Measurements from ENCODE around the gene PRLR. TPM values are rescaled to one million over a fixed set of nuclear protein-coding genes. Genes with fewer than 3 reads are reported as not detected.

PRLR gene
- total RNA-seq, 2 experiments from 2014 or later, result 0.02 TPM; not detected in 1

DNA sequence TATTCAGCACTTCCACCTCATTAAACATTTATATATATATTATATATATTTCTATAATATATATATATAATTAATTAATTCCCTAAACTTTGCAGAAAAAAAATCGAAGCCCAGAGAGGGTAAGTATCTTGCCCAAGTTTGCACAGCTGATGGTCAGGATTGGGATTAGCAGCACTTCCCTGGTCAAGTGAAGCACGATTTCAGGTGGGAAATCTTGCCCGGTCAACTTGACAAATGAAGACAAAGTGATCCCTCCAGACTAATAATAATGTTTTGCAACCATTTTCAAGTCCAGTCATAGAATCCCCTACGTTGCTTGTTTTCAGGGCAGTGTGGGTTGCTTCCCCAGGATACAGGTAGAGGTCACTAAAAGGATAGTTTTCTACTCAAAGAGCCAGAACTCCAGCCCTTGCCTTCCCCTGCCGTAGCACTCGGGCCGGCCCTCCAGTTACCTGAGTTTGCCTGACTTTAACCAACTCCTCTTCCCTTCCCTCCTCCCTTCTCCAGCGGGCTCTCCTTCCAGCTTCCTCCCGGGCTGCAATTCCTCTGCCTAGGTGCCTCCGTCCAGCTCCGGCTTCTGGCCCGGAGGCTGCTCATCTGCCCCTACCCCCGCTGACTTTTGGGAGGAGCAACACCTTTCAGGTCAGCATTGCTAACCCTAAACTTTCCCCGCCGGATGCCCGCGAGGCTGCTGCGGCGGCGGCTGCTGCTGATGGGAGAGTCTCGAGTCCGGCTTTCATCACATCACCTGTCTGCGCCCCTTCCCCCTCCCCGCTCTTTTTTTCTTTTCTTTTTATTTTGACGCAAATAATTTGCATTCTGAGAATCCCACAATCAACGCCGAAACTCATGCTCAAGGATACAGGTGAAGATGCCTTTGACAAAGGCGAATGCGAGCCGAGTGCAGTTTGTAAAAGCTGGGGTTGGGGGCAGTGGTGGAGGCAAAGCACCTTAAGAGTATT lies 930 bp downstream of the PRLR start:
- DNase-seq (peak; percentile 32), ATAC-seq (no peak)
- H3K36me3 Mint-ChIP-seq (ENCODE audit: low read depth), result no peaks in the 10 kb centered on the region
- CTCF ChIA-PET, result interaction anchor here (0.6 kb wide), 1 partner anchor 230 kb away, joined by 3 read pairs; no protein-coding TSS in a partner anchor
- POLR2A ChIA-PET, result no interaction called here
- intact Hi-C loops (cut with DNase I, micrococcal nuclease), result loop anchor here (1.0 kb wide), 1 partner anchor 697 kb away; no protein-coding TSS in a partner anchor
- H3K27me3 Mint-ChIP-seq, result peaks cover 53% of the 10 kb centered on the region
- H3K4me3 Mint-ChIP-seq, result peak overlapping the region; percentile 54
- H3K9me3 Mint-ChIP-seq (ENCODE audit: low read depth), result no peaks in the 10 kb centered on the region
- peaks cover 6% of the 10 kb centered on the region for H3K4me1 Mint-ChIP-seq
- H3K27ac Mint-ChIP-seq, result no peak overlapping the region

DNA sequence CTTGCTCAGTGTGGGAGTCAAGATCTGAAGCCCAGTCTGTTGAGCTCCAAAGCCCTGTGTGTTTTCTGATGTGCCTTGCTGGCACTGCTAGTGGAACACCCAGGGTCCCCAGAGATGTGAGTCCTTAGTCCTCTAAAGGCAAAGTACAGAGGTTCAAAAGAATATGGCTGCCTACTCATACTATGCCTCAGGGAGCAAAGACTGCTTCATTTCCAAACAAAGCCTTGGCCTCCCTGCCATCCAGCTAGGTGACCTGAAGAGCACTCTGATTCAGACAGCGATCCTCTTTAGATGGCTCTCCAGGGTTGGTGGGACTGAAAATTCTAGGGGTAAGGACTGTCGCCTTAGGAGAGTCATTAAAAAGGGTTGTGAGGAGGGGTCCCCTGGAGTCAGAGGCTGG lies 2.0 kb downstream of the PRLR start:
- DNase-seq (no peak), ATAC-seq (no peak)
- ChIA-PET CTCF (no interaction called here), POLR2A (no interaction called here)
- H3K27ac Mint-ChIP-seq, result no peak overlapping the region
- no peaks in the 10 kb centered on the region for H3K36me3 Mint-ChIP-seq (ENCODE audit: low read depth)
- peaks cover 61% of the 10 kb centered on the region for H3K27me3 Mint-ChIP-seq
- intact Hi-C loops (cut with DNase I, micrococcal nuclease), result no loop called here
- H3K4me3 Mint-ChIP-seq, result no peak overlapping the region
- peaks cover 6% of the 10 kb centered on the region for H3K4me1 Mint-ChIP-seq
- no peaks in the 10 kb centered on the region for H3K9me3 Mint-ChIP-seq (ENCODE audit: low read depth)

DNA sequence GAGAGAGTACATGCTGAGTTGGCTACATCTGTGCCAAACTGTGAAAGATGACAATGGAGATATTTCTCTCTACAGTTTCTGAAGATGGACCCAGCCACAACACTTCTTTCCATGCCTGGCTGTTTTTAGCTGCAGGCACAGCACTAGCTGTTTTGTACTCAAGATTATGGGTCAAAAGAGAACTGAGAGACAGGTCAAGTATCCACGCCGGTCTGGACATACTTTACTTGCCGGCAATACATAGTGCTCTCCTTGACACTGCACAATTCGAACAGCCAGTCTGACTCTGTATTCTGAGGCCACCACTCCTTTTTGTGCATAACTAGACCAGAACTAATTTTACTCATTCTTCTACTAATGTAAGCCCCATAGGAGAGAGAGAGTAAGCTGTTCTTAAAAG lies 2.6 kb downstream of the PRLR start:
- no peaks in the 10 kb centered on the region for H3K36me3 Mint-ChIP-seq (ENCODE audit: low read depth)
- ChIA-PET POLR2A (interaction anchor here (0.6 kb wide), 1 partner anchor 376 kb away, joined by 6 read pairs; no protein-coding TSS in a partner anchor), CTCF (interaction anchor here (0.6 kb wide), 1 partner anchor 42 kb away, joined by 3 read pairs; no protein-coding TSS in a partner anchor)
- no peak overlapping the region for H3K4me3 Mint-ChIP-seq
- intact Hi-C loops (cut with DNase I, micrococcal nuclease), result no loop called here
- ATAC-seq (no peak), DNase-seq (no peak)
- H3K27ac Mint-ChIP-seq, result no peak overlapping the region
- peaks cover 6% of the 10 kb centered on the region for H3K4me1 Mint-ChIP-seq
- no peaks in the 10 kb centered on the region for H3K9me3 Mint-ChIP-seq (ENCODE audit: low read depth)
- H3K27me3 Mint-ChIP-seq, result peaks cover 60% of the 10 kb centered on the region

DNA sequence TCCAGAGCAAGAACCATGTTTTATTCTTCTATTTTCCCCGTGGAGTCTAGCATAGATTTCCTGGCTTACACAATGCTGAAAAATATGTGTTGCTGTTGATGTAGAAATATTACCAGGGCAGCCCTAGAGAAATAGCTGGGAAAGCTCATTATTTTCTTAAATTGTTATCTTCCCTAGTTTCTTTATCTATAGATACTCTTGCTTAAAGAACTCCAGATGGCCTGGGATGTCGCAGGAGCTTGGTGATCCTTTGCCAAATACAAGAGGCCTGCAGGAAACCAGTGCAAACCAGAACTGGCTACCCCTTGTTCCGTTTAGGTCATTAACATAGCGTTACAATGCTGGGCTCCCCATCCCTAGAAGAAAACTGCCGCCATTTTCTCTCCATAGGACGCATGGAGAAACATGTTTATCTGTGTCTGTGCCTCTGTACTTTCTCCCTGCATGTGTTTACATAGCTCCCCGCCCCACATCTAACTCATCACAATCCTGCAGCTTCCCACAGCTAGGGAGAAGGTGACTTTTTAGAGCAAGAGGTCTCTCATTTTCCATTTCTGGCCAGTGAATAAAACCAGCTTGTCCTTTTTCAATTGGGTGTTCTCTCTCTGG lies 6.4 kb downstream of the PRLR start:
- no peak overlapping the region for H3K27ac Mint-ChIP-seq
- H3K4me1 Mint-ChIP-seq, result no peaks in the 10 kb centered on the region
- no peaks in the 10 kb centered on the region for H3K36me3 Mint-ChIP-seq (ENCODE audit: low read depth)
- DNase-seq (no peak), ATAC-seq (no peak)
- H3K27me3 Mint-ChIP-seq, result peaks cover 39% of the 10 kb centered on the region
- CTCF ChIA-PET, result interaction anchor here (1.8 kb wide), 1 partner anchor 11 kb away, joined by 7 read pairs; no protein-coding TSS in a partner anchor
- no peak overlapping the region for H3K4me3 Mint-ChIP-seq
- H3K9me3 Mint-ChIP-seq (ENCODE audit: low read depth), result no peaks in the 10 kb centered on the region
- POLR2A ChIA-PET, result no interaction called here
- intact Hi-C loops (cut with DNase I, micrococcal nuclease), result no loop called here

DNA sequence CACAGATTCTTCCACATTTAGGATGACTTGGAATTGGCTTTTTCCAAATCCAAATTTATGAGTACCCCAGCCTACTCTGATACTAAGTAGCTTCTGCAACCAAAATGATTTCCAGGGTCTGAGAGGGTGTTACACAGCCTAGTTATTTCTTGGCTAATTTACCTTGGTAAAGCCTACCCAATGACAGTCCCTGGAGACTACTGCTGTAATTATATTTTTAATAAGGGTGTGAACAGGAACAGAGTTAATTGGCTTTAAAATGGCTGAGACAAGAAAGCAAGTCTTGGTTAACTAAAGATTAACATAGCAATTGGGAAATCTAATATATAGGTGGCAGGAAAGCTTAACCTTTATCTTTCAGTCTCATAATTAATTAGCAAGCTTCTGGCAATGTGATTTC lies 9.3 kb downstream of the PRLR start:
- DNase-seq (no peak), ATAC-seq (no peak)
- intact Hi-C loops (cut with DNase I, micrococcal nuclease), result no loop called here
- Mint-ChIP-seq H3K36me3 (ENCODE audit: low read depth) (no peaks in the 10 kb centered on the region), H3K9me3 (ENCODE audit: low read depth) (no peaks in the 10 kb centered on the region), H3K27ac (no peak overlapping the region), H3K27me3 (peaks cover 27% of the 10 kb centered on the region), H3K4me3 (no peak overlapping the region), H3K4me1 (no peaks in the 10 kb centered on the region)
- POLR2A ChIA-PET, result no interaction called here
- CTCF ChIA-PET, result interaction anchor here (0.6 kb wide), 1 partner anchor 155 kb away, joined by 3 read pairs; no protein-coding TSS in a partner anchor

DNA sequence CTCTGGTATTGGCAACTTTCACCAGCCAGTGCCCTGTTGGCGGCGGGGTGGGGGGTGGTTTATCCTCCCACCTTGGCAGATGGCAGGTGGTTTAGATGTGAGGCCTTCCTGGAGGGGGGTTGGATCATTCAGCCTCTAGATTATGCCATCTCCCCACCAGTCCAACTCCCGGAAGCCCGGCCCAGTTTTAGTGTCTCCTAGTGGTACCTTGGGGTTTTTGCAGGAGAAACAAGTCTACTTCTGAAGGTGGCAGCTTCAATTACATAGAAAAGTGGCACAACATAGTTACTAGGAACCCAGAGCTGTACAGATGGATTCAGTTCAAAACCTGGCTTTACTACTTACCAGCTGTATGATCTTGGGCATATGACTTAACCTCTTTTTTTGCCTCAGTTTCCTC lies 11.3 kb downstream of the PRLR start:
- Mint-ChIP-seq H3K9me3 (ENCODE audit: low read depth) (no peaks in the 10 kb centered on the region), H3K4me1 (no peaks in the 10 kb centered on the region), H3K36me3 (ENCODE audit: low read depth) (no peaks in the 10 kb centered on the region), H3K27ac (no peak overlapping the region), H3K4me3 (no peak overlapping the region), H3K27me3 (peaks cover 16% of the 10 kb centered on the region)
- CTCF ChIA-PET, result no interaction called here
- intact Hi-C loops (cut with DNase I, micrococcal nuclease), result no loop called here
- POLR2A ChIA-PET, result no interaction called here
- ATAC-seq (no peak), DNase-seq (no peak)

DNA sequence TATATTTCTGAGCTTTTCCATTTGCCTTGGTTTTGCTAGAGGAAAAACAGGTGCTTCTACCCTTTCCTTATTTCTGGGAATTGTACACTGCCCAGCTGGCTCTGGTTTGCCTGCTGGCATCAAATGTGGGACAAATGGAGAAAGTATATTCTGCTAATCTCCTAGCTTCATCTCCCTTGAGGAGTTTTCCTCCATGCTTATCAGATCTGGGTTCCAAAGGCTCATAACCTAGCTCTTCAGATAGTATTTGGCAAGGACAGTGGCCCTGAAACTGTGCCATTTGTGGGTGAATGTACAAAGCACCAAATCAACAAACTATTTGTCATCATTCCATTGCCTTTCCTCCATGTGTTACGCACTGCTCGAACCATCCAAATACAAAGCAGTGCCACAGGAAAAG lies 16.2 kb downstream of the PRLR start:
- Mint-ChIP-seq H3K4me3 (no peak overlapping the region), H3K9me3 (ENCODE audit: low read depth) (no peaks in the 10 kb centered on the region), H3K27me3 (peaks cover 11% of the 10 kb centered on the region), H3K4me1 (peaks cover 6% of the 10 kb centered on the region), H3K36me3 (ENCODE audit: low read depth) (no peaks in the 10 kb centered on the region), H3K27ac (no peak overlapping the region)
- ChIA-PET POLR2A (no interaction called here), CTCF (interaction anchor here (2.0 kb wide), 1 partner anchor 9 kb away, joined by 7 read pairs; no protein-coding TSS in a partner anchor)
- intact Hi-C loops (cut with DNase I, micrococcal nuclease), result no loop called here
- DNase-seq (no peak), ATAC-seq (no peak)

DNA sequence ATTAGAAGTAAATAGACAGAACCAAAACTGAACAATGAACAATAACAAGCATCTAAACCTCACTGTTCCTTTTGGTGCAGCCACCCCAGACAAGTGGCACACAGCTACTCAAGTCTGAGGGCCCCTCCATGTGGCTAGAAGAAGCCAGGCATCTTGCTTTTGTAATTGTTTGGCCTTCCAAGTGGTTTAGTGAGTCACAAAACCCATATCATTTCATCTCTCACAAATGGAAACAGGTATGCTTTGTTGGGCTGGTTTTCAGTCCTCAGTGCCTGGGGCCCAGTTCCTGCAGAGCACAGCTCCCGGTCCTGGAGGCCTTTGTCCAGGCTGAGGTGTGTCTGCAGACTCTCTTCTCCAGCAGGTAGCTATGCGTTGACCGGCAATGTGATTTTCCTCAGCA lies 16.7 kb downstream of the PRLR start:
- H3K27ac Mint-ChIP-seq, result no peak overlapping the region
- peaks cover 11% of the 10 kb centered on the region for H3K27me3 Mint-ChIP-seq
- peaks cover 6% of the 10 kb centered on the region for H3K4me1 Mint-ChIP-seq
- intact Hi-C loops (cut with DNase I, micrococcal nuclease), result no loop called here
- CTCF ChIA-PET, result interaction anchor here (0.6 to 2.0 kb wide), 2 partner anchors 10 to 126 kb away, joined by 3 to 7 read pairs; no protein-coding TSS in a partner anchor
- H3K4me3 Mint-ChIP-seq, result no peak overlapping the region
- no peaks in the 10 kb centered on the region for H3K36me3 Mint-ChIP-seq (ENCODE audit: low read depth)
- DNase-seq (peak; percentile 41), ATAC-seq (peak; percentile 64)
- POLR2A ChIA-PET, result no interaction called here
- no peaks in the 10 kb centered on the region for H3K9me3 Mint-ChIP-seq (ENCODE audit: low read depth)

DNA sequence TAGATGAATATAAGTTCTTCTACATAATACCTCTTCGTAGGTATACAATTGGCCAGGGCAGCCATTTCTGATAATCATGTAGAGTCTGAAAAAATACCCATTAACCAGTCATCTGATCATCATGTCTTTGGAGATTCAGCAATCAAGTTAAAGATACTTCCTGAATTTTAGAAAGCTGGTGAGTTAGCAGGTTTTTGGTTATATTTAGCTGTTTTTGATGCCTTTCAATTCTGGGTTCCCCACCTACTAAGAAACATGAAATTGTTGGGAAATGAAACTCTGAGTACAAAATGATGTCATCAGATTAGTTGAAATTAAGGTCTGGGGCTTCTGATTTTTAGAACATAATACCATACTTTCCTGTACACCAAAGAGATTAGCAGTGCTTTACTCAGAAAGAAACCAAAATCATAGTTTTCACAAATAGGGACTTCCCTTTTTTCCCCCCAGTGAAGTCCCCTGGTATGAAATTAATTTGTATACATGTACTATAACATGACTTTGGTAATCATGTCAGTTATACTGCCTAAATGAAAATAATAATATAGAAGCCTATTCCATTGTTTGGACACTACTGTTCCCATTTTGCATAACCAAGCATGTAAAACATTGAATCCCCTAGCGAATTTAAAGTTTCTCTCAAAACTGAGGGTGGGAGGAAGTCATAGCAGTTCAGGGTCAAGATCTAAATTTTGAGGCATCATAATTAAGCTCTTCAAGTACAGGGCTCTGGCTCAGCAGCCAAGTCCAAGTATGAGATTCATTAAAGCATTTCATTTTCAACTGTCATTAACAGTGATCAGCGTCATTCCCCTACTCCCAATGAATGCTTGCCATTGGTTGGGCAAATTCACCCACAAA lies 17.9 kb downstream of the PRLR start:
- Mint-ChIP-seq H3K4me1 (peaks cover 6% of the 10 kb centered on the region), H3K36me3 (ENCODE audit: low read depth) (no peaks in the 10 kb centered on the region), H3K27ac (no peak overlapping the region), H3K9me3 (ENCODE audit: low read depth) (no peaks in the 10 kb centered on the region), H3K4me3 (no peak overlapping the region), H3K27me3 (peaks cover 17% of the 10 kb centered on the region)
- ChIA-PET POLR2A (no interaction called here), CTCF (interaction anchor here (2.0 kb wide), 1 partner anchor 11 kb away, joined by 7 read pairs; no protein-coding TSS in a partner anchor)
- peak; percentile 49 for ATAC-seq
- intact Hi-C loops (cut with DNase I, micrococcal nuclease), result no loop called here
- no peak for DNase-seq

DNA sequence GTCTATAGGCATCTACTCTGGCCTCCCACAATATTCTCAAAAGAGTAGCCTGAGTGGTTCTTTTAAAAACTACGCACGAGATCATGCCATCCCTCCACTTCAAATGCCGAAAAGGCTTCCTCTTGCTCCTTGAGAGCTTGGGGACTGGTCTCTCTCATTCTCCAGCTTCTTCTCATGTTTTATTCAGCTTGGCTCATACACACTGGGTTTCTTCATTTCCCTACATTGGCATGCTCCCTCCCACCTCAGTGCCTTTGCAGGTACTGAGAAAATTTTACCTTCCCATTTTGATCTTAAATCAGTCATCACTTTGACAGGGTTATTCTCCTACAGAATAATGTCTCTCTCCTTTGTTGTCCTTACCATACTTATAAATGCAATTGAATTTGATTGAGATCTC lies 20.4 kb downstream of the PRLR start:
- intact Hi-C loops (cut with DNase I, micrococcal nuclease), result no loop called here
- DNase-seq (no peak), ATAC-seq (no peak)
- Mint-ChIP-seq H3K27ac (no peak overlapping the region), H3K4me1 (peaks cover 6% of the 10 kb centered on the region), H3K36me3 (ENCODE audit: low read depth) (no peaks in the 10 kb centered on the region), H3K27me3 (peaks cover 19% of the 10 kb centered on the region), H3K9me3 (ENCODE audit: low read depth) (no peaks in the 10 kb centered on the region), H3K4me3 (no peak overlapping the region)
- ChIA-PET POLR2A (no interaction called here), CTCF (interaction anchor here (0.6 kb wide), 1 partner anchor 1297 kb away, joined by 5 read pairs; no protein-coding TSS in a partner anchor)

DNA sequence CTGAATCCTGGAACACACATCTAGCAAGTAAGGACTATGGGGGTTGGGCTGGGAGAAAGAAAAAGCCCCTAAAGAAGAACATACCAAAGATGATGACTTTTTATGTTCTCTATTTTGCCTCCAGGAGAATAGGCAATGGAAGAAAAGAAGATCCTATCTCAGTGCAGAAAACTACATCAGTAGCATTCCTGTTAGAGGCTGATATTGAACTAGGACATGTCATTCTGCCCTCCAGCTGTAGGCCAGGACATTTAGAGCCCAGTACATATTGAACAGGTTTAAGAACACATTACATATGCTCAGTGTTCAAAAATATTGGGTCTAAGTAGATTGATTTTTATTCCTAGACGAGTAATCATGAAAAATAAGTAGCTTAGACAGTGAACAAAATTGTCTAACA lies 24.7 kb downstream of the PRLR start:
- H3K4me3 Mint-ChIP-seq, result no peak overlapping the region
- H3K9me3 Mint-ChIP-seq (ENCODE audit: low read depth), result no peaks in the 10 kb centered on the region
- ATAC-seq (no peak), DNase-seq (no peak)
- no peak overlapping the region for H3K27ac Mint-ChIP-seq
- H3K36me3 Mint-ChIP-seq (ENCODE audit: low read depth), result no peaks in the 10 kb centered on the region
- ChIA-PET POLR2A (no interaction called here), CTCF (no interaction called here)
- intact Hi-C loops (cut with DNase I, micrococcal nuclease), result no loop called here
- H3K27me3 Mint-ChIP-seq, result peaks cover 30% of the 10 kb centered on the region
- no peaks in the 10 kb centered on the region for H3K4me1 Mint-ChIP-seq

All from activated CD4-positive, alpha-beta T cell treated with anti-CD3 and anti-CD28 coated beads for 36 hours (primary cell).